NCI-H2107 (cell line): ENCODE results near the gene LRRC25.
"Not testable (repeated sequence)": the region's sequence is repeated elsewhere in the genome, so short reads cannot be mapped to it uniquely, and the experiment has no call there.

Experiments
- DNase-seq: peaks from one replicate; lab custom pipeline; 2025; lab: John Stamatoyannopoulos, UW

Gene LRRC25

DNA sequence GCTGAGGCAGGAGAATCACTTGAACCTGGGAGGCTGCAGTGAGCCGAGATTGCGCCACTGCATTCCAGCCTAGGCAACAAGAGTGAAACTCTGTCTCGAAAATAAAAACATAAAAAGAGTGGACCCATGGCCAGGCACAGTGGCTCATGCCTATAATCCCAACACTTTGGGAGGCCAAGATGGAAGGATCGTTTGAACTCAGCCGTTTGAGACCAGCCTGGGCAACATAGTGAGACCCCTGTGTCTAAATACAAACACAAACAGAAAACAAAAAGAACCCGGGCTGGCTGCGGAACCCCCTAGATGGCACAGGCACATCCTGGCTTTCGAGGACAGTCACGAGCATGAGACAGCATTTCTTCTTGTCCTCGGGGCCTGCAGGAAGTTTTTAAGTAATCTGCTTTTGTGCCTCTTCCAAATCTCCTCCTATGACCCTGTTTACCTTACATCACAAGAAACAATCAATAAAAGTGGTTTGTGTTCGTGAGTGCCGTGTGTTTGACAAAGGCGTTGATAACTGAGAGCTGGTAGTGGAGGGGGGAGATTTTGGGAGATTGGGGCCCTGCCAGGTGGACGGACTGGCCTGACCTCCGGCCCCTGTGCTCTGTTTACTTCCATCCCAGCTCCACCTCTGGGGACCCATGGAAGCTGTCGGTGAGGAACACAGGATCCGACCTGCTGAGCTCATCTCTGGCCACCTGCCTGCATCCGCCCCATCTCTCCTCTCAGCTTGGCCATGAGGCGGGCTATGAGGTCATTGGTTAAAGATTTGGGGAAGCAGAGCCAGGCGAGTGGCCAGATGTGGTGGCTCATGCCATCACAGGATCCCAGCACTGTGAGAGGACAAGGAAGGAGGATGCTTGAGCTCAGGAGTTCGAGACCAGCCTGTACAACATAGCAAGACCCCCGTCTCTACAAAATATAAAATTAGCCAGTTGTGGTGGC lies 17.3 kb downstream of the LRRC25 start:
- peak; percentile 16 for DNase-seq

- no peak for DNase-seq
Measured at GRCh38 chr19:18377026-18377425, 20.4 kb downstream of the LRRC25 start.

DNA sequence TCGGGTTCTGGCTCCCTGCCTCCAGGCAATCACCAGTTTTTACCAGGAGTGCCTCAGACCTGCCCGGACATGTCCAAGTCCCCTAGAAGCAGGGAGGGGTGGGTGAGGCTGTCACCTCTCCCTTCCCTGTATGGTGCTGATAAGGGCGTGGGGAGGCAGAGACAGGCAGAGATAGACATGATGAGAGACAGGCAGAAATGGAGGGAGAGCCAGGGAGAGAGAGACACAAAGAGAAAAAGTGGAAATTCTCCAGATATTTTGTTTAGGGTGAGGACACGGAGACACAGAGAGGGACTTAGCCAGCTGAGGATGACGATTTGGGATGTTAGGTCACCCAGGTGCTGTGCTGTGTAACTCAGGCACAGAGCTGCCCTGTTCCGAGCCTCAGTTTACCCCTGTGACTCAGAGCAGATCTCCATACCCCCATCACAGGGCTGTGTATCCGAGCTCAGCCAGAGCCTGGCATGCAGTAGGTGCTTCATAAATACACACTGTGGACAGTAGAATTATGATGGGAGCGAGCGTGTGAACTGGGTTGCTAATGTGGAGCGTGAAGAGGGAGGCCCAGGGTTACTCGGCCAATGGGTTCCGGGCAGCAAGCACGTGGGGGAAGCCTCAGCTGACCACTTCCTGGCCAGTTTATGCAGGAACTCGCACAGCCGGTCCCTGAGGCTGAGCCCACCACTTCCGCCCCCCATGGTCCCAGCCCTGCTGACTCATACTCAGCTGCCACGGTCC lies 23.4 kb downstream of the LRRC25 start:
- DNase-seq = no peak

- no peak for DNase-seq
Measured at GRCh38 chr19:18373407-18373891, 24.0 kb downstream of the LRRC25 start.

DNA sequence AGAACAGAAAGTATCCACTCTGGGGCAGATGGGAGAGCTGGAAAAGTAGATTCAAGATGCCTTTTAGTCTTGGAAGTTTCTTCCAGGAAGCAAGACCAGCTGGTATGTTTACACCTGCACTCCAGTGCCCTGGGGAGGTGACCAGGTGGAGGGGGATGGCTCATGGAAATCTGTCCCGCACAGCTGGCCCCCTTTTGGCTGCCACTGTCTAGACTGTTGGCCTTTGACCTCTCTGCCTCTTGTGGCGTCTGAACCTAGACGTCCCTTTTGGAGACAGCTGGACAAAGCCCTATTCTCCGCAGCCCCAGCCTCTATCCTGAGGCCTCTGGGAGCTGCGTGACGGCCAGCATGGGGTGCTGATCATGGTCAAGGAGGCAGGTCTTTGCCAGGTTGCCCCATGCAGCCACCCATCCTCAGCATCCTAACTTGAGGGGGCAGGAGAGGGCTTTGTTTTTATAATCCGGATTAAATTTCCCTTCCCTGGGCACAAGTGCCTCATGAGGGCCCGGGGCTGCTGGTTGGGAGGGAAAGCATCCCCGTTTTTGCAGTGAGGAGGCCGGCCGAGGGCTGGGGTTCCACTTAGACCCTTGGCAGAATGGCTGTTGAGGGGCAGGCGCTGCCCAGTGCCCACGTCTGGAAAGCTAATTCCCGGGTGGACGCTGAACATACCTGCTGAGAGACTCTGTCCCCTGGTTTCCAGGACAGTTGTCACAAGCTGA lies 28.8 kb downstream of the LRRC25 start:
- DNase-seq = no peak

DNA sequence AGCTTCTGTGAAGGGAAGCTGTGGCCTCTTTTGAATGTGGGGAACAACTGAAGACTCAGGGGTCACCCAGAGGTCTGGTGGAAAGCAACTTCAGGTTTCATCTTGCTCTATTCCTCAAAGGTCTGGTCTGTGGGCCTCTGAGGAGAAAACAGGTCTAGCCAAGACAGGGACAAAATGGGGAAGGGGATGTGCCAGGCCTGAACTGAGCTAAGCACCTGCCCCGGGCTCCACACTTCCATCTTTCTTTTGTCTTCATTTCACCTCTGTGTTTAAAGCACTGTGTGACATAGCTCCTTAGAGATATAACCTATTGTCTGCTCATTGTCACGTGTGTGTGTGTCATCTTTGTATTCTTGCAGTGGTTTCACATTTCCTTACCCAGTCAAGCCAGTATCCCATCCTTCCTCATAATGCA lies 31.4 kb downstream of the LRRC25 start:
- DNase-seq = no peak

GRCh38 chr19:18364826-18365528 lies 32.4 kb downstream of the LRRC25 start:
- no peak for DNase-seq

GRCh38 chr19:18364277-18364825 lies 33.1 kb downstream of the LRRC25 start:
- DNase-seq = not testable (repeated sequence)

DNA sequence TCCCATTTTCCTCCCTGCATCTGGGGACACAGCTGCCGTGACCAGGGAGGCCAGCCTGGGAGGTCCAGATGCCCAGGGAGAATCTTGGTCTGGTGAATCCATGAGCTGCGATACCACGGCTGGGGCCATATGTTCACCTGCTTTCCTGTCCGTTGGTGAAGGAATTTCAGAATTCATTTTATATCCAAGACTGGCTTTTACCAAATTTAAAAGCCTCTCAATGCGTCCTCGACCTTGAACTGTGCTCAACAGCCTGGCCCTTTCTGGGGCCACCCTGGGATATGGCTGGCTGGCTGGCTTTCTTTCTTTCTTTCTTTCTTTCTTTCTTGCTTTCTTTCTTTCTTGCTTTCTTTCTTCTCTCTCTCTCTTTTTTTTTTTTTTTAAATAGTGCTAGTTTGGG lies 33.6 kb downstream of the LRRC25 start:
- DNase-seq = no peak

GRCh38 chr19:18362934-18363542 lies 34.4 kb downstream of the LRRC25 start:
- DNase-seq = no peak

- no peak for DNase-seq
Measured at GRCh38 chr19:18361646-18362045, 35.8 kb downstream of the LRRC25 start.

- DNase-seq = no peak
Measured at GRCh38 chr19:18357041-18357440, 40.4 kb downstream of the LRRC25 start.

DNA sequence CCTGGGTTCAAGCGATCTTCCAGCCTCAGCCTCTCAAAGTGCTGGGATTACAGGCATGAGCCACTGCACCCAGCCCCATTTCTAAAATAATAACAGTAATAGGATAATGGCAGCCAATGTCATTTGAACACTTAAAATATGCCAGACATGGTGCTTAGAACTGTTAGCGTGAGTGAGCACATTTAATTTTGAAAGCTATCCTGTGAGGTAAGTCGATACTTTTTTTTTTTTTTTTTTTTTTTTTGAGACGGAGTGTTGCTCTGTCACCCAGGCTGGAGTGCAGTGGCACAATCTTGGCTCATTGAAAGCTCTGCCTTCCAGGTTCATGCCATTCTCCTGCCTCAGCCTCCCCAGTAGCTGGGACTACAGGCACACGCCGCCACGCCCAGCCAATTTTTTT lies 42.7 kb downstream of the LRRC25 start:
- DNase-seq = not testable (repeated sequence)

DNA sequence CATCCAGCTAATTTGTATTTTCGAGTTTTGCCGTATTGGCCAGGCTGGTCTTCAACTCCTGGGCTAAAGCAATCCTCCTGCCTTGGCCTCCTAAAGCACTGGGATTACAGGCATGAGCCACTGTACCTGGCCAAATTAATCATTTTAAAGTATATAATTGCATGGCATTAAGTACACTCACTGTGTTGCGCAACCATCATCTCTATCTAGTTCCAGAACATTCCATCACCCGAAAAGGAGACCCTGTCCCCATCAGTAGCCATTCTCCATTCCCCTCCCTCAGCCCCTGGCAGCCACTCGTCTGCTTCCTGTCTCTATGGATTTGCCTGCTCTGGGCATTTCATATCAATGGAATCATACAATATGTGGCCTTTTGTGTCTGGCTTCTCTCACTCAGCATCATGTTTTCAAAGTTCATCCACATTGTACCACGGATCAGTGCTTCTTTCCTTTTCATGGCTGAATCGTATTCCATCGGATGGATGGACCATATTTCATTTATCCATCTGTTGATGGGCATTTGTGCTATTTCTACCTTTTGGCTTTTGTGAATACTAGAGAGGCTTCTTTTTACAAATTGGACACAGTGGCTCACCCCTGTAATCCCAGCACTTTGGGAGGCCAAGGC lies 43.9 kb downstream of the LRRC25 start:
- no peak for DNase-seq

DNA sequence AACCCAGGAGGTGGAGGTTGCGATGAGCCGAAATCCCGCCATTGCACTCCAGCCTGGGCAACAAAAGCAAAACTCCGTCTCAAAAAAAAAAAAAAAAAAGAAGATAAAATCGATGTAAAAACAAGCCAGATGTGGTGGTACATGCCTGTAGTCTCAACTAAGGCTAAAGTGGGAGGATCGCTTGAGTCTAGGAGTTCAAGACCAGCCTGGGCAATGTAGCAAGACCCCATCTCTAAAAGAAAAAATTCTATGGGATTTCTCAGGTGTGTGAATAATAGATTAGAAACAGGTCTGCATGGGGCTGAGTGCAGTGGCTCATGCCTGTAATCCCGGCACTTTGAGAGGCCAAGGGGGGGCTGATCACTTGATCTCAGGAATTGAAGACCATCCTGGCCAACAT lies 45.9 kb downstream of the LRRC25 start:
- DNase-seq = no peak

GRCh38 chr19:18350490-18350889 lies 46.9 kb downstream of the LRRC25 start:
- DNase-seq = no peak

GRCh38 chr19:18349524-18350128 lies 47.8 kb downstream of the LRRC25 start:
- no peak for DNase-seq

GRCh38 chr19:18348818-18349339 lies 48.5 kb downstream of the LRRC25 start:
- DNase-seq = not testable (repeated sequence)

DNA sequence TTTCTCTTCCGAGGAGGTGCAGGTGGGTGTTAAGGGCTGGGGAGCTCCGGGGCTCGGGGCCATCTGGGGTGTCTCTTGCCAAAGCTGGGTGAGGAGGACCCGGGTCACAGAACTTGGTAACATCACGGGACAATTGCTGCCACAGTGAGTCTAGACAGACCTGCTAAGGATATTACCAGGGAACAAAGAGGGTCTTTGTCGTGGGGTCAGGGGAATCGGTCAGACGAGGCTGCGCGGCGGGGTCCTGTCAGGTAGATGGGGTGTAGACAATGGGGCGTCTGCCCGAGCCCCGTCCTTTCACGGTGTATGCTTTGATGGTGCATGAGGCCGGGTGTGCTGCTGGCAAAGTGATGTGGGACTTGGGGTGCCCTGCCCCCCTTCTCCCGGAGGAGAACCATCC lies 49.3 kb downstream of the LRRC25 start:
- DNase-seq = no peak

DNA sequence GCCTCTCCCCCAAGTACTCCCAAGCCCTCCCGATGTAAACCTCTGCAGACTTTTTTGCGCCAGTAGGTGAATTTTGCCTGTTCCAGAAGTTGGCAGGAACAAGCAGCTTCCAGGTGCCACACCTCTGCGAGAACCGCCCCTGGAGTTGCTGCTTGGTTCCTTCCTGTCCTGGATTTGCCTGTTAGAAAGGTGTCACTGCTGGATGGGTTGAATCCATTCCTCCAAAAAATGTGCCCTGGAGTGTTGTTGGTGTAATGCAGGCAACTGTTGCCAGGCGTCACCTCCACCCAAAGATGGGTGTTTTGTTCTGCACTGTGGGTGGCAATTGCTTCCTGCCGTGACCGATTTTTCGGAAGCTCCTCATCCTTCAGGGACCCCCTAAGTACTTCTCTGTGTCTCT lies 51.3 kb downstream of the LRRC25 start:
- no peak for DNase-seq
